ENCODE data around the gene ZCCHC14.

DNA sequence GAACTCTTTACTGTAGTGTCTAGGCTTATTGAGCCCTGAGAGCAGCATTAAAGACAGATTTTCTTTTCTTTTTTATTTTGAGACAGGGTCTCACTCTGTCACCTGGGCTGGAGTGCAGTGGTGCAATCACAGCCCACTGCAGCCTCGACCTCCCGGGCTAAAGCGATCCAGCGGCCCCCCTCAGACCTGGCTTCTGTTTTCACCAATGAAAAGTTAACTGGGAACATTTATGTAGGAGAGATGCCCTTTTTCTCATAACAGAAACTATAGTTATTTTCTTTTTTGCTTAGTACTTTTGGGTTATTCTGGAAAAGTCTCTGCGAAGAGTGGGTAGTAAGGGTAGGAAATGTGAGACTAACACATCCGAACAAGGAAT lies 99.2 kb downstream of the ZCCHC14 start:
- TF ChIP-seq, protein P1, sequence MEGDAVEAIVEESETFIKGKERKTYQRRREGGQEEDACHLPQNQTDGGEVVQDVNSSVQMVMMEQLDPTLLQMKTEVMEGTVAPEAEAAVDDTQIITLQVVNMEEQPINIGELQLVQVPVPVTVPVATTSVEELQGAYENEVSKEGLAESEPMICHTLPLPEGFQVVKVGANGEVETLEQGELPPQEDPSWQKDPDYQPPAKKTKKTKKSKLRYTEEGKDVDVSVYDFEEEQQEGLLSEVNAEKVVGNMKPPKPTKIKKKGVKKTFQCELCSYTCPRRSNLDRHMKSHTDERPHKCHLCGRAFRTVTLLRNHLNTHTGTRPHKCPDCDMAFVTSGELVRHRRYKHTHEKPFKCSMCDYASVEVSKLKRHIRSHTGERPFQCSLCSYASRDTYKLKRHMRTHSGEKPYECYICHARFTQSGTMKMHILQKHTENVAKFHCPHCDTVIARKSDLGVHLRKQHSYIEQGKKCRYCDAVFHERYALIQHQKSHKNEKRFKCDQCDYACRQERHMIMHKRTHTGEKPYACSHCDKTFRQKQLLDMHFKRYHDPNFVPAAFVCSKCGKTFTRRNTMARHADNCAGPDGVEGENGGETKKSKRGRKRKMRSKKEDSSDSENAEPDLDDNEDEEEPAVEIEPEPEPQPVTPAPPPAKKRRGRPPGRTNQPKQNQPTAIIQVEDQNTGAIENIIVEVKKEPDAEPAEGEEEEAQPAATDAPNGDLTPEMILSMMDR (IDR thresholded peaks at IDR 0.05) = no peak
- TF ChIP-seq POLR2A (IDR thresholded peaks at IDR 0.05) = no peak

All from esophagus squamous epithelium (tissue), 4 donors.